Measurements from ENCODE around the gene TAS2R60.
A peak's percentile ranks its signal among the peaks of the same experiment; 100 is the strongest.
"Not testable (repeated sequence)": the region's sequence is repeated elsewhere in the genome, so short reads cannot be mapped to it uniquely, and the experiment has no call there.

TAS2R60 gene, protein sequence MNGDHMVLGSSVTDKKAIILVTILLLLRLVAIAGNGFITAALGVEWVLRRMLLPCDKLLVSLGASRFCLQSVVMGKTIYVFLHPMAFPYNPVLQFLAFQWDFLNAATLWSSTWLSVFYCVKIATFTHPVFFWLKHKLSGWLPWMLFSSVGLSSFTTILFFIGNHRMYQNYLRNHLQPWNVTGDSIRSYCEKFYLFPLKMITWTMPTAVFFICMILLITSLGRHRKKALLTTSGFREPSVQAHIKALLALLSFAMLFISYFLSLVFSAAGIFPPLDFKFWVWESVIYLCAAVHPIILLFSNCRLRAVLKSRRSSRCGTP

GRCh38 chr7:143443153-143443552, at the start of gene TAS2R60:
Gene TAS2R60 (plus strand): TSS chr7:143443453. CDS start chr7:143443453, 0 bp downstream.
- DNase-seq (ENCODE audit: low read depth, low spot score) = no peak

GRCh38 chr7:143394068-143394467, 49.2 kb upstream of the TAS2R60 start:
- no peak for DNase-seq (ENCODE audit: low read depth, low spot score)

GRCh38 chr7:143394777-143395176, 48.5 kb upstream of the TAS2R60 start:
- DNase-seq (ENCODE audit: low read depth, low spot score) = no peak

DNA sequence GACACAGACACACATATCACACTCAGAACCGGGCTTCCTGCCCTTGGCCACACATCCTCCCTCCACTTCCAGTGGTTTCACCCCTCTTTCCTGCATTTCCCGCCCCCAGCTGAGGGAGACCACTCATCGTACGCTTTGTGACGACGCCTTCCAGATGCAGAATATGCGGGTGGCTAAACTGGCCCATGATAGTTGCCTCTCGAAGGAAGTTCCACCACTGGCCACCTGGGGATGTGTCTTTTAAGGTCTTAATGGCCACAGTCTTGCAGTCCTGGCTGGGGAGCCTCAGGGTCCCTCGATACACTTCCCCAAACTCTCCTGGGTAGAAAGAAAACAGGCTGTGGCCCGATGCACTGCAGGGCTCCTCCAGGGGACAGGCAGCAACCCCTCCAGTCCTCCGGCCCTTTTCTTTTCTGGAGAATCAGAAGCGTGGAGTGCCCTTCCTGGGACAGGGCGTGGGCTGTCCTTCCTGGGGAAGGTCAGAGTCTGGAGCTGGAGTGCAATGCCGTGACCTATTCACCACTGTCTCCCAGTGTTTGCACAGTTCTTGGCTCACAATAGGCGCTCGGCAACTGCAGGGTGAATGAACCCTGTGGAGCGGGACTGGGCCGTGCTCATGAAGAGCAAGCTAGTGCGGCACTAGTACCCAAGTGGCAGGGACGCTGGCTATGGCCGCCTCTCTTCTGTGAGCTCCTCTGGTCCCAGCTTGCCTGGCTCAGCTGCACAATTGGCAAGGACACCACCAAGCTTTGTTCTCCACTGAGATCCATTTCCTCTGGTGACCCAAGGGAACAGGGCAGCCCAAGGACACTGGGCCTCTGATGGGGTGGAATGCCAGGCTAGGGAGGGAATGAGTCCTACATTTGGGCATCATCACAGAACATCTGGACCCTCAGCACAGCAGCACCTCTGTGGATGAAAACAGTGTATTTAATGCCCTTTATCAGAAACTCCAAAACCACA, 47.8 kb upstream of the TAS2R60 start:
- no peak for DNase-seq (ENCODE audit: low read depth, low spot score)

GRCh38 chr7:143396182-143396581, 47.1 kb upstream of the TAS2R60 start:
- DNase-seq (ENCODE audit: low read depth, low spot score) = no peak

DNA sequence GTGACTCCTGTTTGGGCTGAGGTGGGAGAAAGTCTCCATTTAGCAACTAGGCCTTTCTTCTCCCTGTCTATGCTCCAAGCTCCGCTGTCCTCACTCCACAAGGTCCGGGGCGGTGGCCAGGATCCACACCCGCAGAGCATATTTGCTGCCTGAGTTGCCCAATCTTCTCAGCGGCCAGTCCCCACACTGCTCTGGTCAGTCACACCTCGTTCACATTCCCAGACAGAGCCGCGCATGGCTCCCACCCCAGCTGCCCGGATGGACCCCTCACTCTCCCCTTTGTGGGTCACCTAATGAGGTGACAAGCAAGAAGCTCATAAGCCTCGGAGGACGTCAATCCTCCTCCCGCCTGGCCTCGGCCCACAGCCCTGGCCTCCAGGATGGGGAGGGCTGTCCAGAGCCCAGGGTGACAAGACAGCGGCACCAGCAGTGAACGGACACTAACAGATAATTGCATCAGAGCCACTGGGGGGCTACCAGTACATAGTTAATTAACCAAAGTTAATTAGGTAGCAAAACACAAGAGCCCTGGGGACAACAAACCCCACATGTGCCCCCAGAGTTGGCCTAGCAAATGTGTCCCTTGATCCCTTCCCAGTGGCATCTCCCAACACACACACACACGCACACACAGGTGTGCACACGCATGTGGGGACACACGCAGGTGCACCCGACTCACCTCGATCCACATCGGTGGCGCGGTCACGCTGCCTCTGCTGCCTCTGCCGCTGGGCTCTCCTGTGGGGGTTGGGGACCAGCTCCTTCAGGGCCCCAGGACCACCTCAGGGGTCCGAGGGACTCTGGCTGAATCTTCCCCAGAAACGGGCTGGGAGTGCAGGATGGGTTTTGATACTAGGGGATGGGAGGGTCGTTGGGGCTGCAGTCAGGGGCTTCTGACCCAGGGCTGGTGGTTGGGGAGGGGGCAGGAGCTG, 46.4 kb upstream of the TAS2R60 start:
- DNase-seq (ENCODE audit: low read depth, low spot score) = peak; percentile 36

GRCh38 chr7:143397710-143398530, 45.3 kb upstream of the TAS2R60 start:
- DNase-seq (ENCODE audit: low read depth, low spot score) = no peak

DNA sequence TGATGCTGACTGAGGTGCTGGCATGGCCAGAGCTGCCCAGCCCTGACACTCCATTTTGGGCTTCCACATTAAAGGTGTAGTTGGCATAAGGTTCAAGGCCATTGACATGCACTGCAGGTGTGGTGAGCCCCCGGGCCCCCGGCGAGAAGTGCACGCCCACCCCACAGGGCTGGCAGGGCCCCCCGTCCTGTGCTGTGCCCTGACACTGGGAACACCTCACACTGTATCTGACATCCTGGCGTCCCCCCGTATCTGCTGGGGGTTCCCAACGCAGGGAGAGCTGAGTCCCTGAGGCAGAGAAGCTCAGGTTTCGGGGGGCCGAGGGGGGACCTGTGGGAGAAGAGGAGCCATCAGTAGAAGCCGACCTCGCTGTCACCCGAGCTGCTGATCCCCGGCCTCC, 44.6 kb upstream of the TAS2R60 start:
- no peak for DNase-seq (ENCODE audit: low read depth, low spot score)

DNA sequence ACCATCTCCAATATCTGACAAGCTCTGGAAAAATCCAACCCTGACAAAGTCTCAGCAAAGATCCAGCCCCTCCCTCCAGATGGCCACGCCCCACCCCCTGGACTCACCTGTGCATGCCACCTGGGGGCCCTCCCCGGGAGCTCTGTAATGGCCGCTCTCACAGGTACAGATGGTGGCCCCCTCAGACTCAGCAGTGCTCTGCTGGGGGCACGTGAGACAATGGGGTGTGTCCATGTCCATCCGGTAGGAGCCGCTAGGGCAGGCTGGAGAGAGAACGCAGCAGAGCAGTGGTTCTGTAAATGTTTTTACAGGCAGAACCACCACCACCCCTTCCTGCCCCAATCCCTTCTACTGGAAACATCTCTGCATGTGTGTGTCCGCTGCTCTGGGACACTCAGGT, 44.1 kb upstream of the TAS2R60 start:
- DNase-seq (ENCODE audit: low read depth, low spot score) = no peak

DNA sequence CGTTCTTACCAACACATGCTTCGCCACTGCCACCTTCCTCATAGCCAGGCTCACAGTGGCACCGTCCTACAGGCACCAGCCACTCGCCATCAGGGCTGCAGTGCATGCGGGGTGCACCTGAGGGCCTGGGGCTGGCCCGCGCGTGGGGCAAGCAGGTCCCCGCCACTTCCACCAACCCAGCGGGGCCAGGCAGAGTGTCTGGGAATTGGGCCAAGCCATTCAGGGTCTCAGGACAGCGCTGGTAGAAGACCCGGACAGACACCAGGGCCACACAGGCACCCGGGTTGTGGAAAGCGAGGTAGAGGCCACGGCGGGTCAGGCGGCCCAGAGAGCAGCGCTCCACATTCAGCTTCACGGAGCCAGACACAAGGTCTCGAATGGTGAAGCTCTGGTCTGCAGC, 43.6 kb upstream of the TAS2R60 start:
- no peak for DNase-seq (ENCODE audit: low read depth, low spot score)

DNA sequence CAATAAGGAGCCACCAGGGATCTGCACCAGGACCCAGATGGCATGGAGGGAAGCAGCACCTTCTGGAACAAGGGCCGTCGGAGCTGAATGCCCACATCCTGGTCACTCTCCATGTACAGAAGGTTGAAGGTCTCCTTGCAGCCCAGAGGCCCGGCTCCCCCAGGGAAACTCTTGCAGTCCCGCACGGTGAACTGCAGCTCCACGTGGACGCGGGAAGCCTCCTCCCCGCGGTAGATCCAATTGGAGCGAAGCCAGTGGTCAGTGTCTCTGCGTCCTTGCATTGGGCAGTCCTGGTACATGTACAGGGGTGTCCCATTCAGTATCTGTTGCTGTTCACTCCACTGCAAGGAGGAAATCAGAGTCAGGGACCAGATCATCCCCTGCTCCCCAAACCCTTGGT, 42.0 kb upstream of the TAS2R60 start:
- DNase-seq (ENCODE audit: low read depth, low spot score) = no peak

- DNase-seq (ENCODE audit: low read depth, low spot score) = not testable (repeated sequence)
These were observed 41.0 kb upstream of the TAS2R60 start for GRCh38 chr7:143402233-143402632.

- no peak for DNase-seq (ENCODE audit: low read depth, low spot score)
These were observed 37.9 kb upstream of the TAS2R60 start for GRCh38 chr7:143405173-143406001.

DNA sequence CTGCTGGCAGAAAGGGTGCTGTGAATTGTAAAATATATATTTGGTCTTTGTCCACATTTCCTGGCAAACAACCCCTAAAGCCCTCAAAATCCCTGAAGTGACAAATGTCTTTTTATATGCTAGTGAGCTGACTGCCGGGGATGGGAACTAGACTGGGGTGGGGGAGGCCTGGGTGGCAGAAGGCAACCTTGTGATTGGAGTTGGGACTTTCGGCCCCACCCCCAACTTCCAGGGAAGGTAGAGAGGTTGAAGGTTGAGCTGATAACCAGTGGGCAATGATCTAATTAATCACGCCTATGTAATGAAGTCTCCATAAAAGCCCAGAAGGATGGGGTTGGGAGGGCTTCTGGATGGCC, 37.3 kb upstream of the TAS2R60 start:
- no peak for DNase-seq (ENCODE audit: low read depth, low spot score)

- DNase-seq (ENCODE audit: low read depth, low spot score) = no peak
These were observed 35.7 kb upstream of the TAS2R60 start for GRCh38 chr7:143407287-143408251.

DNA sequence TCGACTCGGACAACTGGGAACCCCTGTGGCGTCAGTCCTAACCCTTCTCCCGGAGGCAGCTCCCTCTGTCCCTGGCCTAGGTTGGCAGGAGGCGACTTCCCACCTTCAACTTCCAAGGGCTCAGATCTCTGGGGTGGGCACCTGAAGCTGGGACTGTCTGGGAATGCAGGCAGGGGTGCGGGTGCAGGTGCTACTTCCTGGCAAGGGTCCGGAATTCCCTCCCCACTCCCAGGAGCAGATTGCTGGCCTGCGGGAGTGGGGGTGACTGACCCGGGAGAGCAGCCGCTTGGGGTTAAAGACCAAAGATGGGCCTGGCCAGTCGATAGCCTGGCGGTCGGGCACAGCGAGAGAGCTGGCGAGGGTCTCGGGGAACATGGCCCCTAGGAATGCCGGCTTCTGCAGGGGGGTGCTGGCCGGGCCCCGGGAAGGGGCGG, 35.0 kb upstream of the TAS2R60 start:
- no peak for DNase-seq (ENCODE audit: low read depth, low spot score)

DNA sequence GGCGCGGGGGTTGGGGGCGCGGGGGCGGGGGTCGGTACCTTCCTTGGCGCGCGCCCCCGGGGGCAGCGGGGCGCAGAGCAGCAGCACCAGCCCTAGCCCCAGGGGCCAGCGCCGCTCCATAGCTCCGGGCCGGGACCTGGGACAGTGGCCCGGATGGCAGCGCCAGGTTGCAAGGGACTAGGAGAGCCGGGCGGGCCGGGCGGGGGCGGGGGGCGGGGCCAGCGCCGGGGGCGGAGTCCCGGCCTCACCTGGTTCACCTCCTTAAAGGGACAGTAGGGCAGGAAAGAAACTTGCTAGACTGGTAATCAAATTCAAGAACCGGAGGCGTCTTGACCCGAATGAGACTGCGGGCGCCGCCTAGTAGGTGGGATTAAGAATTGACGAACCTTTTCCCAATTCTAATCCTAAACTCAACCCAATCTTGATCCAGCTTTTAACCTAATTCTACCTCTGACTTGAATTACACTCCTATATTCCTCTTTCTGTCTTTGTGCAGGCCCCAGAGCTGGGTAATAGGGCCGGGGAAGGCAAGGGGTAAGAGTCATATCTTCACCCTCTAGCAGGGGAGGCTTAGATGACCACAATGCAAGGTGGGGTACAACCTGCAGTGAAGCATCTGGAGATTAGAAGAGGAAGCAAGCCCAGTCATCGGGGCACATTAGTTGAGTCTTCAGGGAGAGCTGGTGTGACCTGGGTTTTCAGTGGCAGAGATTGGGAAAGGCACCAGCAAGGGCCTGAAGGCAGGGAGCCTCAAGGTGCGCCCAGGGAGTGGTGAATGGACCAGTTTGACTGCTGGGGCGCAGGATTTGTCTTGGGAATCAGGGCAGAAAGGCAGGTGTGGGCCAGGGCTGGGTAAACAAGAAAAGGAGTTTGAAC, 34.3 kb upstream of the TAS2R60 start, which contains the start of gene EPHA1:
TSS of gene EPHA1 (minus strand) at position 171 of the 876 bp plus-strand sequence. CDS start at position 120, 51 bp downstream.
- DNase-seq (ENCODE audit: low read depth, low spot score) = no peak

All from astrocyte of the hippocampus (primary cell).